ENCODE results near the gene TMEM202.

The TMEM202 gene

DNA sequence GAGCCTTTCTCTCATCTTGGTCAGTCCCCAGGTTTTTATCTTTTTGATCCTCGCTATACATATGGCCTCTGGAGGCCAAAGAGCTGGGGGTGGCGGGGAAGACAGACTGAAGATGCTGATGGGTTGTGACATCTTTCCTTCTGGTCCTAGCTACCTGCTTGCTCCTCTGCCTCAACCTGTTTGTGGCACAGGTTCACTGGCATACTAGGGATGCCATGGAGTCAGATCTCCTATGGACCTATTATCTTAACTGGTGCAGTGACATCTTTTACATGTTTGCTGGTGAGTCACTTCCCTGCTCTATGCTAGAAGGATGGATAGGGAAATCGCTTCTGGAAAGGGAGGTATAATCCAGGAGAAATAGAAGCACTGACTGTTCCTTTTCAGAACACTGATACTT, 8.8 kb downstream of the TMEM202 start:
- TF ChIP-seq, protein P1, sequence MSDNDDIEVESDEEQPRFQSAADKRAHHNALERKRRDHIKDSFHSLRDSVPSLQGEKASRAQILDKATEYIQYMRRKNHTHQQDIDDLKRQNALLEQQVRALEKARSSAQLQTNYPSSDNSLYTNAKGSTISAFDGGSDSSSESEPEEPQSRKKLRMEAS (IDR thresholded peaks at IDR 0.05): no peak
- TF ChIP-seq EP300 (IDR thresholded peaks at IDR 0.05; ENCODE audit: borderline replicate concordance): no peak
- TF ChIP-seq CREB1 (IDR thresholded peaks at IDR 0.05; ENCODE audit: low read depth): no peak
- TF ChIP-seq CEBPB (IDR thresholded peaks at IDR 0.05): no peak
- TF ChIP-seq TEAD4 (IDR thresholded peaks at IDR 0.05): no peak
- TF ChIP-seq, protein P2, sequence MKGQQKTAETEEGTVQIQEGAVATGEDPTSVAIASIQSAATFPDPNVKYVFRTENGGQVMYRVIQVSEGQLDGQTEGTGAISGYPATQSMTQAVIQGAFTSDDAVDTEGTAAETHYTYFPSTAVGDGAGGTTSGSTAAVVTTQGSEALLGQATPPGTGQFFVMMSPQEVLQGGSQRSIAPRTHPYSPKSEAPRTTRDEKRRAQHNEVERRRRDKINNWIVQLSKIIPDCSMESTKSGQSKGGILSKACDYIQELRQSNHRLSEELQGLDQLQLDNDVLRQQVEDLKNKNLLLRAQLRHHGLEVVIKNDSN (IDR thresholded peaks at IDR 0.05): no peak
- TF ChIP-seq, protein P3, sequence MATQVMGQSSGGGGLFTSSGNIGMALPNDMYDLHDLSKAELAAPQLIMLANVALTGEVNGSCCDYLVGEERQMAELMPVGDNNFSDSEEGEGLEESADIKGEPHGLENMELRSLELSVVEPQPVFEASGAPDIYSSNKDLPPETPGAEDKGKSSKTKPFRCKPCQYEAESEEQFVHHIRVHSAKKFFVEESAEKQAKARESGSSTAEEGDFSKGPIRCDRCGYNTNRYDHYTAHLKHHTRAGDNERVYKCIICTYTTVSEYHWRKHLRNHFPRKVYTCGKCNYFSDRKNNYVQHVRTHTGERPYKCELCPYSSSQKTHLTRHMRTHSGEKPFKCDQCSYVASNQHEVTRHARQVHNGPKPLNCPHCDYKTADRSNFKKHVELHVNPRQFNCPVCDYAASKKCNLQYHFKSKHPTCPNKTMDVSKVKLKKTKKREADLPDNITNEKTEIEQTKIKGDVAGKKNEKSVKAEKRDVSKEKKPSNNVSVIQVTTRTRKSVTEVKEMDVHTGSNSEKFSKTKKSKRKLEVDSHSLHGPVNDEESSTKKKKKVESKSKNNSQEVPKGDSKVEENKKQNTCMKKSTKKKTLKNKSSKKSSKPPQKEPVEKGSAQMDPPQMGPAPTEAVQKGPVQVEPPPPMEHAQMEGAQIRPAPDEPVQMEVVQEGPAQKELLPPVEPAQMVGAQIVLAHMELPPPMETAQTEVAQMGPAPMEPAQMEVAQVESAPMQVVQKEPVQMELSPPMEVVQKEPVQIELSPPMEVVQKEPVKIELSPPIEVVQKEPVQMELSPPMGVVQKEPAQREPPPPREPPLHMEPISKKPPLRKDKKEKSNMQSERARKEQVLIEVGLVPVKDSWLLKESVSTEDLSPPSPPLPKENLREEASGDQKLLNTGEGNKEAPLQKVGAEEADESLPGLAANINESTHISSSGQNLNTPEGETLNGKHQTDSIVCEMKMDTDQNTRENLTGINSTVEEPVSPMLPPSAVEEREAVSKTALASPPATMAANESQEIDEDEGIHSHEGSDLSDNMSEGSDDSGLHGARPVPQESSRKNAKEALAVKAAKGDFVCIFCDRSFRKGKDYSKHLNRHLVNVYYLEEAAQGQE (IDR thresholded peaks at IDR 0.05; ENCODE audit: low read depth): no peak
- no peak for TF ChIP-seq YY1 (IDR thresholded peaks at IDR 0.05; ENCODE audit: low read depth)

DNA sequence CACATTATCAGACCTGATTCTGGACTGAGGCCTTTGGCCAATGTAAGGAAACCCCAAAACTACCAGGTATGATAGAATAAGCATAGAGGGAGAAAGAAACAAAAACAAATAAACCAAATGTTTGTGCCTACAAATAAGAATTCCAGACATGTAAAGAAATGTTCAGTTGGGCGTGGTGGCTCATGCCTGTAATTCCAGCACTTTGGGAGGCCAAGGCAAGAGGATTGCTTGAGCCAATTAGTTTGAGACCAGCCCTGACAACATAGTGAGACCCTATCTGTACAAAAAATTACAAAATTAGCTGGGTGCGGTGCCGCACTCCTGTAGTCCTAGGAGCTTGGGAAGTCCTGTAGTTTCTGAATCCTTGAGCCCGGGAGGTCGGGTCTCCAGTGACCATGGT, 13.0 kb downstream of the TMEM202 start:
- TF ChIP-seq, protein P3 (IDR thresholded peaks at IDR 0.05; ENCODE audit: low read depth): no peak
- TF ChIP-seq TAF1 (IDR thresholded peaks at IDR 0.05; ENCODE audit: low read depth): no peak
- no peak for TF ChIP-seq EGR1 (IDR thresholded peaks at IDR 0.05)
- TF ChIP-seq TEAD4 (IDR thresholded peaks at IDR 0.05): no peak
- no peak for TF ChIP-seq CEBPB (IDR thresholded peaks at IDR 0.05)
- no peak for TF ChIP-seq FOXM1 (IDR thresholded peaks at IDR 0.05; ENCODE audit: borderline replicate concordance, low read depth)
- TF ChIP-seq NFIC (IDR thresholded peaks at IDR 0.05): no peak
- TF ChIP-seq, protein P2 (IDR thresholded peaks at IDR 0.05): no peak
- no peak for TF ChIP-seq ZBTB7A (IDR thresholded peaks at IDR 0.05; ENCODE audit: low read depth)

DNA sequence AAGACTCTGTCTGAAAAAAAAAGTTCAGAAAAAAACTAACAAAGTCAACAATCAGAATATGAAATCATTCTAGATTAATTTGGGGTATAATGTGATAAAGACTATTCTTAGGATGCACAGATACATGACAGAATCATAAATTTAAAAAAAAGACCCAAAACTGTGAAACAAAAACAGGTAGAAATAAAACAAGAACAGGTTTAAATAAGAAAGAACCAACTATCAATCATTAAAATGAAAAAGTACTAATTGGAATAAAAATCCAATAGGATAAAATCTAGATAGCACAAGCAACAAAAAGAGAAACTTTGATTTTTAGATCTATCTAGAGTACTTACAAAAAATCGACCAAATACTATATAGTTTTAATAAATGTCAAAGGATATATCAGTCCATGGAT, 13.4 kb downstream of the TMEM202 start:
- TF ChIP-seq EP300 (IDR thresholded peaks at IDR 0.05; ENCODE audit: borderline replicate concordance): no peak
- TF ChIP-seq TCF12 (IDR thresholded peaks at IDR 0.05; ENCODE audit: low read depth): no peak
- TF ChIP-seq NFIC (IDR thresholded peaks at IDR 0.05): no peak
- TF ChIP-seq CREB1 (IDR thresholded peaks at IDR 0.05; ENCODE audit: low read depth): no peak
- TF ChIP-seq, protein P1 (IDR thresholded peaks at IDR 0.05): no peak
- no peak for TF ChIP-seq EGR1 (IDR thresholded peaks at IDR 0.05)
- TF ChIP-seq YY1 (IDR thresholded peaks at IDR 0.05; ENCODE audit: low read depth): no peak
- TF ChIP-seq, protein P2 (IDR thresholded peaks at IDR 0.05): no peak
- no peak for TF ChIP-seq ZBTB7A (IDR thresholded peaks at IDR 0.05; ENCODE audit: low read depth)
- TF ChIP-seq, protein P3 (IDR thresholded peaks at IDR 0.05; ENCODE audit: low read depth): no peak
- TF ChIP-seq FOXM1 (IDR thresholded peaks at IDR 0.05; ENCODE audit: borderline replicate concordance, low read depth): no peak

DNA sequence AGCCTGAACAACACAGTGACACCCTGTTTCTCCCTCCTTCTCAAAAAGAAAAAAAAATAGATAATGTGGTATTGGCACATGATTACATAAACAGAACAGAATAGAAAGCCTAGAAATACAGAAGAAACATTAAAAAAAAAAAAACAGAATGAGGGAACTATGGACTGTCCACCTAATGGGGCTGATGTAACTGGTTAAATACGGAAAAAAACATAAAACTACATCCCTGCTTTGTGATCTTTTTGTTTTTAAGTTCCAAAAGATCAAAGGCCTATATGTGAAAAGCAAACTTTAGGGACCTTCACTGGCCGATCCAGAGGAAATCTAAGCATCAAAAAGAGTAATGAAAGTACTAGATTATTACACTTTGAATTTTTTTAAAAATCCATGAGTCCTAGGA, 17.2 kb downstream of the TMEM202 start:
- no peak for TF ChIP-seq CEBPB (IDR thresholded peaks at IDR 0.05)
- TF ChIP-seq, protein P3 (IDR thresholded peaks at IDR 0.05; ENCODE audit: low read depth): no peak
- no peak for TF ChIP-seq CREB1 (IDR thresholded peaks at IDR 0.05; ENCODE audit: low read depth)
- TF ChIP-seq, protein P2 (IDR thresholded peaks at IDR 0.05): no peak
- TF ChIP-seq TCF12 (IDR thresholded peaks at IDR 0.05; ENCODE audit: low read depth): no peak
- TF ChIP-seq TEAD4 (IDR thresholded peaks at IDR 0.05): no peak
- no peak for TF ChIP-seq FOXM1 (IDR thresholded peaks at IDR 0.05; ENCODE audit: borderline replicate concordance, low read depth)
